GM10266 (cell line): Measurements from ENCODE around the gene AANAT.

Experiments used
- DNase-seq: peaks from one replicate; pipeline ENCODE4 v3.0.0; 2012; ENCODE audit errors: extremely low spot score
- TF ChIP-seq, protein P1 (sequence below): IDR thresholded peaks from 2 replicates; pipeline ENCODE4 v1.5.1; 2012; ENCODE audit warnings: mild to moderate bottlenecking, low read depth; ENCODE audit not compliant: control insufficient read depth, insufficient read depth; ENCODE audit errors: missing control alignments

AANAT gene

DNA sequence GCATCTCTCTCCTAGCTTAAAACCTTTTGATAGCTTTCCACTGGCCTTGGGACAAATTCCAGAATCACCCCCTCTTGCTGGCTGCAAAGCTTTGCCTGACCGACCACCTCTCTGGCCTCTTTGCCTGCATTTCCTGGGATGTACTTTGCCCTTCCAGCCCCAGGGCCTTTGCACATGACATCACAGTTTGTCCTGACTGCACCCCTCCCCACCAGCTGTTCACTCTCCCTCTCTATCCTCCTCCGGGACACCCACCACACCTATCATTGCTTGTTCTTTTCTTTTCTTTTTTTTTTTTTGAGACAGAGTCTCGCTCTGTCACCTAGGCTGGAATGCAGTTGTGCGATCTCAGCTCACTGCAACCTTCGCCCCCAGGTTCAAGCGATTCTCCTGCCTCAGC lies 7.9 kb downstream of the AANAT start:
- TF ChIP-seq, protein P1, sequence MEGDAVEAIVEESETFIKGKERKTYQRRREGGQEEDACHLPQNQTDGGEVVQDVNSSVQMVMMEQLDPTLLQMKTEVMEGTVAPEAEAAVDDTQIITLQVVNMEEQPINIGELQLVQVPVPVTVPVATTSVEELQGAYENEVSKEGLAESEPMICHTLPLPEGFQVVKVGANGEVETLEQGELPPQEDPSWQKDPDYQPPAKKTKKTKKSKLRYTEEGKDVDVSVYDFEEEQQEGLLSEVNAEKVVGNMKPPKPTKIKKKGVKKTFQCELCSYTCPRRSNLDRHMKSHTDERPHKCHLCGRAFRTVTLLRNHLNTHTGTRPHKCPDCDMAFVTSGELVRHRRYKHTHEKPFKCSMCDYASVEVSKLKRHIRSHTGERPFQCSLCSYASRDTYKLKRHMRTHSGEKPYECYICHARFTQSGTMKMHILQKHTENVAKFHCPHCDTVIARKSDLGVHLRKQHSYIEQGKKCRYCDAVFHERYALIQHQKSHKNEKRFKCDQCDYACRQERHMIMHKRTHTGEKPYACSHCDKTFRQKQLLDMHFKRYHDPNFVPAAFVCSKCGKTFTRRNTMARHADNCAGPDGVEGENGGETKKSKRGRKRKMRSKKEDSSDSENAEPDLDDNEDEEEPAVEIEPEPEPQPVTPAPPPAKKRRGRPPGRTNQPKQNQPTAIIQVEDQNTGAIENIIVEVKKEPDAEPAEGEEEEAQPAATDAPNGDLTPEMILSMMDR, result no peak
- DNase-seq, result no peak

- DNase-seq, result no peak
- TF ChIP-seq, protein P1, result no peak
Observed at GRCh38 chr17:76476736-76477135, 9.3 kb downstream of the AANAT start.

GRCh38 chr17:76477576-76477975 lies 10.2 kb downstream of the AANAT start:
- TF ChIP-seq, protein P1, result no peak
- DNase-seq, result no peak

- TF ChIP-seq, protein P1, result no peak
- DNase-seq, result no peak
Observed at GRCh38 chr17:76478097-76478496, 10.7 kb downstream of the AANAT start.

GRCh38 chr17:76478730-76479514 lies 11.5 kb downstream of the AANAT start:
- TF ChIP-seq, protein P1, result no peak

DNA sequence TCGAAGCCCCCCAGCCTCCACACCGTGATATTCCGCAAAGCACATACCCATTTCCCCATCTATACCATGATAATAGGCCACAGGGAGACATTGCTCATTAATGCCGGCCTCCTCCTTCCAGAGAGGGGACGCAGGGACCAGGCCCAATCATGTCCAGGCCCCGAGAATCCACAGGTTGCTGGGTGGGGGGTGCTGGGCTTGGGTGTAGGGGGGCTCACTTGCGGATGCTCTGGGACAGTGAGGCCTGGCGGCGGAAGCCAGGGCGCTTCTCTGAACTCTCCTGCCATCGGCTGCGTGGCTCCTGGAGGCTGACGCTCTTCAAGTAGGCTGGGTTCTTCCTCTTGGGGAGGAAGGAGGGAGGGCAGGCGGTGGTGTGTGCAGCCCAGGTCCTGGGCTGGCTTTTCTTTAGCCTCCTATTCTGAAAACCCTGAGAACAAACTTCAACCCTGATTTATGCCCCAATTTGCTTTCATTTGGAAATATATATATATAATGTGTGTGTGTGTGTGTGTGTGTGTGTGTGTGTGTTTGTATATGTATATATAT lies 12.2 kb downstream of the AANAT start:
- TF ChIP-seq, protein P1, result no peak
- DNase-seq, result no peak

More at GRCh38 chr17:76478730-76479514, 11.5 kb downstream of the AANAT start:
- no peak for DNase-seq

DNA sequence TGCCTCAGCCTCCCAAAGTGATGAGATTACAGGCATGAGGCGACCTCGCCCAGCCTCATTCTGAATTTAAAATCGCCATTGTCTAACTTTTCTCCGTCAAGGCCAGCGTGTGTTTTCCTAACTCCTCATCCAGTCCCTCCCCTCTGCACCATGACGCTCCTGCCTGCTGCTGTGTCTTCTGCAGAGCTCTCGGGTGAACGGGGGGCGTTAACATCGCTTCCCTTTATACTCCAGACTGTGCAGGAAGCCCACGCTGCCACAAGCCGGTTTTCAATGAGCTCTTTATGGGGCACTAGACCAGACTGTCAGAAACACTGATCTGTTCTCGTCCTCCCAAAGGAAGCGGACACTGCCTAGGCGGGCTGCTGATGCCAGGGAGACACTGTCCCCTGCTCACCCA lies 13.2 kb downstream of the AANAT start:
- DNase-seq, result peak; percentile 60
- TF ChIP-seq, protein P1, result no peak
